HEK293 (cell line): ENCODE results near the gene PKMYT1.

Experiments
- GLI4 ChIP-seq: fragments of 450-650 bp; formaldehyde crosslinking; IDR thresholded peaks from 2 replicates; pipeline ENCODE4 v1.5.1; 2016; ENCODE audit warnings: missing biosample characterization, missing genetic modification characterization
- HOXA7 ChIP-seq: sonication (generic); formaldehyde crosslinking; IDR thresholded peaks from 2 replicates; pipeline ENCODE4 v1.8.1; 2022; ENCODE audit warnings: missing genetic modification reagents, borderline replicate concordance
- MYNN ChIP-seq: fragments of 450-650 bp; formaldehyde crosslinking; IDR thresholded peaks from 2 replicates; pipeline ENCODE4 v1.5.1; 2016; ENCODE audit warnings: missing biosample characterization, missing genetic modification characterization, borderline replicate concordance
- OVOL3 ChIP-seq: fragments of 450-650 bp; formaldehyde crosslinking; IDR thresholded peaks from 2 replicates; pipeline ENCODE4 v1.5.1; 2016; ENCODE audit warnings: missing biosample characterization, missing genetic modification characterization
- PRDM10 ChIP-seq: fragments of 450-650 bp; formaldehyde crosslinking; IDR thresholded peaks from 2 replicates; pipeline ENCODE4 v1.5.1; 2016; ENCODE audit warnings: missing biosample characterization, missing genetic modification characterization
- RBAK ChIP-seq: fragments of 450-650 bp; formaldehyde crosslinking; IDR thresholded peaks from 2 replicates; pipeline ENCODE4 v1.5.1; 2016; ENCODE audit warnings: missing biosample characterization, missing genetic modification characterization
- SCRT2 ChIP-seq: fragments of 450-650 bp; formaldehyde crosslinking; IDR thresholded peaks from 2 replicates; pipeline ENCODE4 v1.5.1; 2016; ENCODE audit warnings: missing biosample characterization, missing genetic modification characterization
- TRIM28 ChIP-seq: IDR thresholded peaks from 2 replicates; pipeline ENCODE4 v1.6.1; 2011; ENCODE audit warnings: low read length, control low read depth, borderline replicate concordance
- ZBTB1 ChIP-seq: fragments of 450-650 bp; formaldehyde crosslinking; IDR thresholded peaks from 2 replicates; pipeline ENCODE4 v1.5.1; 2016; ENCODE audit warnings: missing biosample characterization, missing genetic modification characterization
- ZBTB6 ChIP-seq: fragments of 450-650 bp; formaldehyde crosslinking; IDR thresholded peaks from 2 replicates; pipeline ENCODE4 v1.5.1; 2017; ENCODE audit warnings: missing biosample characterization, missing genetic modification characterization
- ZNF133 ChIP-seq: fragments of 450-650 bp; formaldehyde crosslinking; IDR thresholded peaks from 2 replicates; pipeline ENCODE4 v1.5.1; 2016; ENCODE audit warnings: missing biosample characterization, missing genetic modification characterization
- ZNF155 ChIP-seq: fragments of 450-650 bp; formaldehyde crosslinking; IDR thresholded peaks from 2 replicates; pipeline ENCODE4 v1.5.1; 2016; ENCODE audit warnings: missing biosample characterization, missing genetic modification characterization
- ZNF248 ChIP-seq: fragments of 450-650 bp; formaldehyde crosslinking; IDR thresholded peaks from 2 replicates; pipeline ENCODE4 v1.5.1; 2017; ENCODE audit warnings: missing biosample characterization, missing genetic modification characterization
- ZNF362 ChIP-seq: fragments of 450-650 bp; formaldehyde crosslinking; IDR thresholded peaks from 2 replicates; pipeline ENCODE4 v1.5.1; 2016; ENCODE audit warnings: missing biosample characterization, missing genetic modification characterization
- ZNF501 ChIP-seq: fragments of 450-650 bp; formaldehyde crosslinking; IDR thresholded peaks from 2 replicates; pipeline ENCODE4 v1.5.1; 2016; ENCODE audit warnings: missing biosample characterization, missing genetic modification characterization
- ZNF510 ChIP-seq: fragments of 450-650 bp; formaldehyde crosslinking; IDR thresholded peaks from 2 replicates; pipeline ENCODE4 v1.5.1; 2018; ENCODE audit warnings: mild to moderate bottlenecking, missing genetic modification characterization, missing biosample characterization; ENCODE audit not compliant: insufficient replicate concordance
- ZNF513 ChIP-seq: fragments of 450-650 bp; IDR thresholded peaks from 2 replicates; pipeline ENCODE4 v1.5.1; 2018; ENCODE audit warnings: missing biosample characterization, missing genetic modification characterization
- ZNF555 ChIP-seq: fragments of 450-650 bp; formaldehyde crosslinking; conservative IDR thresholded peaks from 2 replicates; pipeline ENCODE4 v1.5.1; 2017; ENCODE audit warnings: missing biosample characterization, mild to moderate bottlenecking, missing genetic modification characterization, inconsistent platforms
- ZNF596 ChIP-seq: fragments of 450-650 bp; IDR thresholded peaks from 2 replicates; pipeline ENCODE4 v1.5.0; 2018; ENCODE audit warnings: missing biosample characterization, mild to moderate bottlenecking, missing genetic modification characterization, moderate library complexity
- ZNF600 ChIP-seq: fragments of 450-650 bp; formaldehyde crosslinking; IDR thresholded peaks from 2 replicates; pipeline ENCODE4 v1.5.1; 2016; ENCODE audit warnings: missing biosample characterization, missing genetic modification characterization
- ZNF776 ChIP-seq: fragments of 450-650 bp; formaldehyde crosslinking; IDR thresholded peaks from 2 replicates; pipeline ENCODE4 v1.5.0; 2017; ENCODE audit warnings: missing biosample characterization, missing genetic modification characterization, borderline replicate concordance
- TF ChIP-seq, protein P1 (sequence below): fragments of 450-650 bp; IDR thresholded peaks from 2 replicates; pipeline ENCODE4 v1.5.1; 2018; ENCODE audit warnings: missing biosample characterization, mild to moderate bottlenecking, missing genetic modification characterization
- TF ChIP-seq, protein P2 (sequence below): fragments of 450-650 bp; formaldehyde crosslinking; IDR thresholded peaks from 2 replicates; pipeline ENCODE4 v1.5.1; 2017; ENCODE audit warnings: missing biosample characterization, missing genetic modification characterization
- TF ChIP-seq, protein P3 (sequence below): fragments of 450-650 bp; formaldehyde crosslinking; IDR thresholded peaks from 2 replicates; pipeline ENCODE4; 2016; ENCODE audit warnings: missing biosample characterization, missing genetic modification characterization
- TF ChIP-seq, protein P4 (sequence below): fragments of 450-650 bp; formaldehyde crosslinking; IDR thresholded peaks from 2 replicates; pipeline ENCODE4 v1.5.1; 2016; ENCODE audit warnings: missing biosample characterization, missing genetic modification characterization, borderline replicate concordance

PKMYT1 gene

GRCh38 chr16:2969545-2970521, 10.4 kb downstream of the PKMYT1 start (continued):
- TF ChIP-seq ZNF513 (tag by site-specific recombination) (no peak), OVOL3 (tag by site-specific recombination) (no peak), HOXA7 (no peak), ZNF133 (tag by site-specific recombination) (no peak), ZNF596 (tag by site-specific recombination) (no peak), SCRT2 (peak; percentile 73), ZBTB1 (tag by site-specific recombination) (no peak), TRIM28 (no peak), PRDM10 (tag by site-specific recombination) (peak; percentile 81), MYNN (tag by site-specific recombination) (no peak; the same call in 1 of the 2 replicates), ZNF248 (tag by site-specific recombination) (no peak), RBAK (no peak), ZNF776 (tag by site-specific recombination) (no peak), ZBTB6 (tag by site-specific recombination) (peak; percentile 52; the same call in 1 of the 2 replicates), ZNF555 (tag by site-specific recombination) (no peak), ZNF362 (tag by site-specific recombination) (no peak), ZNF155 (no peak), GLI4 (tag by site-specific recombination) (no peak), ZNF600 (tag by site-specific recombination) (peak; percentile 71), ZNF501 (tag by site-specific recombination) (no peak), ZNF510 (no peak)
- TF ChIP-seq, protein P1, sequence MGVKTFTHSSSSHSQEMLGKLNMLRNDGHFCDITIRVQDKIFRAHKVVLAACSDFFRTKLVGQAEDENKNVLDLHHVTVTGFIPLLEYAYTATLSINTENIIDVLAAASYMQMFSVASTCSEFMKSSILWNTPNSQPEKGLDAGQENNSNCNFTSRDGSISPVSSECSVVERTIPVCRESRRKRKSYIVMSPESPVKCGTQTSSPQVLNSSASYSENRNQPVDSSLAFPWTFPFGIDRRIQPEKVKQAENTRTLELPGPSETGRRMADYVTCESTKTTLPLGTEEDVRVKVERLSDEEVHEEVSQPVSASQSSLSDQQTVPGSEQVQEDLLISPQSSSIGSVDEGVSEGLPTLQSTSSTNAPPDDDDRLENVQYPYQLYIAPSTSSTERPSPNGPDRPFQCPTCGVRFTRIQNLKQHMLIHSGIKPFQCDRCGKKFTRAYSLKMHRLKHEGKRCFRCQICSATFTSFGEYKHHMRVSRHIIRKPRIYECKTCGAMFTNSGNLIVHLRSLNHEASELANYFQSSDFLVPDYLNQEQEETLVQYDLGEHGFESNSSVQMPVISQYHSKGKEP (tag by site-specific recombination), result no peak
- TF ChIP-seq, protein P2, sequence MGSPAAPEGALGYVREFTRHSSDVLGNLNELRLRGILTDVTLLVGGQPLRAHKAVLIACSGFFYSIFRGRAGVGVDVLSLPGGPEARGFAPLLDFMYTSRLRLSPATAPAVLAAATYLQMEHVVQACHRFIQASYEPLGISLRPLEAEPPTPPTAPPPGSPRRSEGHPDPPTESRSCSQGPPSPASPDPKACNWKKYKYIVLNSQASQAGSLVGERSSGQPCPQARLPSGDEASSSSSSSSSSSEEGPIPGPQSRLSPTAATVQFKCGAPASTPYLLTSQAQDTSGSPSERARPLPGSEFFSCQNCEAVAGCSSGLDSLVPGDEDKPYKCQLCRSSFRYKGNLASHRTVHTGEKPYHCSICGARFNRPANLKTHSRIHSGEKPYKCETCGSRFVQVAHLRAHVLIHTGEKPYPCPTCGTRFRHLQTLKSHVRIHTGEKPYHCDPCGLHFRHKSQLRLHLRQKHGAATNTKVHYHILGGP (tag by site-specific recombination), result no peak
- TF ChIP-seq, protein P3, sequence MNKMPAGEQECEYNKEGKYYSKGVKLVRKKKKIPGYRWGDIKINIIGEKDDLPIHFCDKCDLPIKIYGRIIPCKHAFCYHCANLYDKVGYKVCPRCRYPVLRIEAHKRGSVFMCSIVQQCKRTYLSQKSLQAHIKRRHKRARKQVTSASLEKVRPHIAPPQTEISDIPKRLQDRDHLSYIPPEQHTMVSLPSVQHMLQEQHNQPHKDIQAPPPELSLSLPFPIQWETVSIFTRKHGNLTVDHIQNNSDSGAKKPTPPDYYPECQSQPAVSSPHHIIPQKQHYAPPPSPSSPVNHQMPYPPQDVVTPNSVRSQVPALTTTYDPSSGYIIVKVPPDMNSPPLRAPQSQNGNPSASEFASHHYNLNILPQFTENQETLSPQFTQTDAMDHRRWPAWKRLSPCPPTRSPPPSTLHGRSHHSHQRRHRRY (tag by site-specific recombination), result peak; percentile 13; the same call in 1 of the 2 replicates
- TF ChIP-seq, protein P4, sequence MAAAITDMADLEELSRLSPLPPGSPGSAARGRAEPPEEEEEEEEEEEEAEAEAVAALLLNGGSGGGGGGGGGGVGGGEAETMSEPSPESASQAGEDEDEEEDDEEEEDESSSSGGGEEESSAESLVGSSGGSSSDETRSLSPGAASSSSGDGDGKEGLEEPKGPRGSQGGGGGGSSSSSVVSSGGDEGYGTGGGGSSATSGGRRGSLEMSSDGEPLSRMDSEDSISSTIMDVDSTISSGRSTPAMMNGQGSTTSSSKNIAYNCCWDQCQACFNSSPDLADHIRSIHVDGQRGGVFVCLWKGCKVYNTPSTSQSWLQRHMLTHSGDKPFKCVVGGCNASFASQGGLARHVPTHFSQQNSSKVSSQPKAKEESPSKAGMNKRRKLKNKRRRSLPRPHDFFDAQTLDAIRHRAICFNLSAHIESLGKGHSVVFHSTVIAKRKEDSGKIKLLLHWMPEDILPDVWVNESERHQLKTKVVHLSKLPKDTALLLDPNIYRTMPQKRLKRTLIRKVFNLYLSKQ (tag by site-specific recombination), result no peak
